Mesendoderm (in vitro differentiated cells): ENCODE data around the gene PLPP4.
A peak's percentile ranks its signal among the peaks of the same experiment; 100 is the strongest.

ENCODE experiments used
- DNase-seq: peaks from one replicate; pipeline ENCODE4 v3.0.0; 2013
- H2AK5ac ChIP-seq: 2 replicates; pipeline ENCODE4 v1.6.1; 2013; ENCODE audit warnings: low read length, inconsistent platforms
- H2BK120ac ChIP-seq: 2 replicates; pipeline ENCODE4 v1.6.1; 2013; ENCODE audit warnings: low read depth, mild to moderate bottlenecking, low read length, moderate library complexity, mixed read lengths
- H2BK15ac ChIP-seq: replicated peaks from 2 replicates; pipeline ENCODE4 v1.6.1; 2013; ENCODE audit warnings: low read depth, mild to moderate bottlenecking, moderate library complexity
- H2BK5ac ChIP-seq: 2 replicates; pipeline ENCODE4 v1.6.1; 2013; ENCODE audit warnings: low read length, inconsistent platforms
- H3K18ac ChIP-seq: 2 replicates; pipeline ENCODE4 v1.6.1; 2013; ENCODE audit warnings: mild to moderate bottlenecking, low read length, mixed read lengths
- H3K23ac ChIP-seq: one replicate; pipeline ENCODE4 v1.6.1; 2013; ENCODE audit warnings: low read length
- H3K27ac ChIP-seq: 2 replicates; pipeline ENCODE4 v1.5.1; 2013; ENCODE audit warnings: low read depth, mild to moderate bottlenecking, inconsistent platforms, low read length, moderate library complexity
- H3K27me3 ChIP-seq: 2 replicates; pipeline ENCODE4 v1.6.1; 2013; ENCODE audit warnings: low read length, control low read depth, mild to moderate bottlenecking, inconsistent platforms; ENCODE audit not compliant: insufficient read depth, poor library complexity
- H3K36me3 ChIP-seq: 2 replicates; pipeline ENCODE4 v1.6.1; 2013; ENCODE audit warnings: low read length, inconsistent platforms; ENCODE audit not compliant: control insufficient read depth, insufficient read depth
- H3K4ac ChIP-seq: one replicate; pipeline ENCODE4 v1.6.1; 2013; ENCODE audit warnings: low read depth, mild to moderate bottlenecking, low read length, moderate library complexity
- H3K4me1 ChIP-seq: 2 replicates; pipeline ENCODE4 v1.6.1; 2013; ENCODE audit warnings: low read depth, low read length, inconsistent platforms; ENCODE audit not compliant: control insufficient read depth
- H3K4me2 ChIP-seq: 2 replicates; pipeline ENCODE4 v1.6.1; 2013; ENCODE audit warnings: low read length
- H3K4me3 ChIP-seq: 2 replicates; pipeline ENCODE4 v1.5.1; 2013; ENCODE audit warnings: mild to moderate bottlenecking, low read length
- H3K56ac ChIP-seq: one replicate; pipeline ENCODE4 v1.6.1; 2013; ENCODE audit warnings: low read length
- H3K79me1 ChIP-seq: 2 replicates; pipeline ENCODE4 v1.6.1; 2013; ENCODE audit warnings: low read length, inconsistent platforms
- H3K79me2 ChIP-seq: 2 replicates; pipeline ENCODE4 v1.6.1; 2013; ENCODE audit warnings: mild to moderate bottlenecking, low read length; ENCODE audit not compliant: control insufficient read depth, insufficient read depth
- H3K9ac ChIP-seq: 2 replicates; pipeline ENCODE4 v1.6.1; 2013; ENCODE audit warnings: low read length, inconsistent platforms
- H4K5ac ChIP-seq: one replicate; pipeline ENCODE4 v1.6.1; 2013; ENCODE audit warnings: low read length
- H4K8ac ChIP-seq: one replicate; pipeline ENCODE4 v1.6.1; 2013; ENCODE audit warnings: low read depth, mild to moderate bottlenecking, control low read depth, low read length, moderate library complexity
- WGBS: extraction: QIAGEN DNeasy Blood & Tissue Kit; methylation state at CpG from one replicate; pipeline ENCODE4 v1.1.7; 2013; ENCODE audit warnings: low lambda C conversion rate, missing lambda C conversion rate; ENCODE audit not compliant: insufficient coverage; ENCODE audit errors: extremely low coverage; 5-methylcytosine and 5-hydroxymethylcytosine counted together

Gene PLPP4

GRCh38 chr10:120421250-120421649 is 35.8 kb upstream of the PLPP4 start:
- Histone ChIP-seq H3K4ac (no peak overlapping the region), H3K27ac (no peak overlapping the region), H3K4me1 (peaks cover under 1% of the 10 kb centered on the region), H2BK5ac (no peak overlapping the region), H2BK15ac (no peak overlapping the region), H3K4me3 (no peak overlapping the region), H4K8ac (no peak overlapping the region), H3K79me2 (no peaks in the 10 kb centered on the region), H3K27me3 (no peaks in the 10 kb centered on the region), H3K18ac (no peak overlapping the region), H2AK5ac (no peak overlapping the region), H3K56ac (no peak overlapping the region), H3K23ac (no peak overlapping the region), H4K5ac (no peak overlapping the region), H2BK120ac (no peak overlapping the region), H3K79me1 (no peaks in the 10 kb centered on the region), H3K36me3 (no peaks in the 10 kb centered on the region), H3K9ac (no peak overlapping the region), H3K4me2 (no peak overlapping the region)
- DNase-seq, result no peak
- WGBS, result no CpG with 5 or more reads among the region's 2 CpGs

- Histone ChIP-seq H2BK15ac (no peak overlapping the region), H3K18ac (no peak overlapping the region), H3K9ac (no peak overlapping the region), H3K4me2 (no peak overlapping the region), H3K36me3 (no peaks in the 10 kb centered on the region), H3K79me1 (no peaks in the 10 kb centered on the region), H3K4me1 (no peaks in the 10 kb centered on the region), H4K8ac (no peak overlapping the region), H4K5ac (no peak overlapping the region), H3K4me3 (no peak overlapping the region), H2BK5ac (no peak overlapping the region), H3K23ac (no peak overlapping the region), H3K79me2 (no peaks in the 10 kb centered on the region), H3K4ac (no peak overlapping the region), H3K27ac (no peak overlapping the region), H3K27me3 (no peaks in the 10 kb centered on the region), H2BK120ac (no peak overlapping the region), H3K56ac (no peak overlapping the region), H2AK5ac (no peak overlapping the region)
- no CpG with 5 or more reads among the region's 7 CpGs for WGBS
- DNase-seq, result peak; percentile 42
Measured at GRCh38 chr10:120422457-120422856, 34.6 kb upstream of the PLPP4 start.

GRCh38 chr10:120423431-120424197 is 33.4 kb upstream of the PLPP4 start:
- Histone ChIP-seq H3K56ac (no peak overlapping the region), H3K23ac (no peak overlapping the region), H3K79me2 (no peaks in the 10 kb centered on the region), H3K36me3 (no peaks in the 10 kb centered on the region), H3K79me1 (no peaks in the 10 kb centered on the region), H3K27ac (no peak overlapping the region), H3K4me3 (no peak overlapping the region), H2BK5ac (no peak overlapping the region), H4K5ac (no peak overlapping the region), H3K4ac (no peak overlapping the region), H4K8ac (no peak overlapping the region), H3K18ac (no peak overlapping the region), H2BK120ac (no peak overlapping the region), H2BK15ac (no peak overlapping the region), H2AK5ac (no peak overlapping the region), H3K27me3 (no peaks in the 10 kb centered on the region), H3K4me1 (no peaks in the 10 kb centered on the region), H3K4me2 (no peak overlapping the region), H3K9ac (no peak overlapping the region)
- peak; percentile 63 for DNase-seq
- no CpG with 5 or more reads among the region's 8 CpGs for WGBS

DNA sequence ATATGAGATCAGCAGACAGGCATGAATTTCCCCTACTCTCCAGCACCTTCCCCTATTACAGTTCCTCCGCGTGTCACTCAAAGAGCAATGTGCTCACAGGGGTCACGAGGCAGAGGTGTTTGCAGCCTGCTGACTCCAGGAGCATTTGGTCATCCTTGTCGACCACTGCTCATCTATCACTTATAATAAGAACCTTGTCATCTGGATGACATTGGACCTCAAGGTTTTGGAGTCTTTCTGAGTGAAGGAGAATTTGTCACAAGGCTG is 32.9 kb upstream of the PLPP4 start:
- H2BK5ac ChIP-seq, result no peak overlapping the region
- H2BK15ac ChIP-seq, result no peak overlapping the region
- H3K79me2 ChIP-seq, result no peaks in the 10 kb centered on the region
- no peak overlapping the region for H2BK120ac ChIP-seq
- no peak overlapping the region for H3K27ac ChIP-seq
- no peaks in the 10 kb centered on the region for H3K79me1 ChIP-seq
- no peak overlapping the region for H4K5ac ChIP-seq
- H3K4me2 ChIP-seq, result no peak overlapping the region
- no peak overlapping the region for H3K23ac ChIP-seq
- H3K36me3 ChIP-seq, result no peaks in the 10 kb centered on the region
- H3K56ac ChIP-seq, result no peak overlapping the region
- H3K9ac ChIP-seq, result no peak overlapping the region
- no peak overlapping the region for H3K4me3 ChIP-seq
- no peak overlapping the region for H2AK5ac ChIP-seq
- H3K4ac ChIP-seq, result no peak overlapping the region
- H3K4me1 ChIP-seq, result no peaks in the 10 kb centered on the region
- no peak overlapping the region for H4K8ac ChIP-seq
- WGBS, result no CpG with 5 or more reads among the region's 4 CpGs
- no peaks in the 10 kb centered on the region for H3K27me3 ChIP-seq
- no peak for DNase-seq
- H3K18ac ChIP-seq, result no peak overlapping the region

DNA sequence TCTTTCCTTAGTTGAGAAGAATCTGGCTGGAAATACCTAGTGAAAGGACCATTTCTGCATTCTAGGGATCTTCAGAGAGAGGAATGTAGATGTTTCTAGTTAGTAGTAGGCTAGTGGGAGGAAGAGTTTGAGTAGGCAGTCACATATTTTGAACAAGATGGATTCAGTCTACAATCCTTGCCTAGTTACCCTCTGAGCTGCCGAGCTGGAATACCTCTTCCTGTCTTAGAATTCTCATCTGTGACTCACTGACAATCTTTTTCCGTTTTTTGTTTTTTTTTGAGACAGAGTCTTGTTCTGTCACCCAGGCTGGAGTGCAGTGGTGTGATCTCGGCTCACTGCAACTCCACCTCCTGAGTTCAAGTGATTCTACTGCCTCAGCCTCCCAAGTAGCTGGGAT is 30.7 kb upstream of the PLPP4 start:
- Histone ChIP-seq H2BK15ac (no peak overlapping the region), H3K4me1 (no peaks in the 10 kb centered on the region), H3K56ac (no peak overlapping the region), H3K4me2 (no peak overlapping the region), H3K27me3 (no peaks in the 10 kb centered on the region), H3K4me3 (no peak overlapping the region), H3K79me1 (no peaks in the 10 kb centered on the region), H3K36me3 (no peaks in the 10 kb centered on the region), H3K18ac (no peak overlapping the region), H2BK120ac (no peak overlapping the region), H3K4ac (no peak overlapping the region), H4K8ac (no peak overlapping the region), H2BK5ac (no peak overlapping the region), H4K5ac (no peak overlapping the region), H2AK5ac (no peak overlapping the region), H3K79me2 (no peaks in the 10 kb centered on the region), H3K23ac (no peak overlapping the region), H3K9ac (no peak overlapping the region), H3K27ac (no peak overlapping the region)
- no peak for DNase-seq
- WGBS, result no CpG with 5 or more reads among the region's 3 CpGs

DNA sequence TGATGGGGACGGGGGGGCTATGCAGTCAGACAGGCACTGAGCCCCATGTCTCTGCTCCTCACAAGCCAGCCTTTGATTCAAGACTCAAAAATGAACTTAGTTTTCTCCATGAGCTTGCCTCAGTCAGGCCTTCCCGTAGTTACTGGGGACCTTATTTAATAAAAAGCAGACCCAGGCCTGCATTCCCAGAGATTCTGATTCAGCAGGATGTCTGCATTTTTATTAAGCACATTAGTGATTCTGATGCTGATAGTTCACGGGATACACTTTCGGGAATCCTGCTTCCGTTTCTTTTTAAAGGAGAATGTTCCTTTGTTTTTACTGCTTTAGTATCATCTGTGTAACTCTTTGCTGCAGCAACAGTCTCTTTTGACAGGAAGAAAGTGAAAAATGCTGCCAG is 28.3 kb upstream of the PLPP4 start:
- H3K27ac ChIP-seq, result no peak overlapping the region
- WGBS, result no CpG with 5 or more reads among the region's 5 CpGs

More for the DNA sequence above, 28.3 kb upstream of the PLPP4 start:
- Histone ChIP-seq H2BK120ac (no peak overlapping the region), H2BK5ac (no peak overlapping the region), H3K23ac (no peak overlapping the region), H3K56ac (no peak overlapping the region), H3K36me3 (no peaks in the 10 kb centered on the region), H3K18ac (no peak overlapping the region), H3K4me3 (no peak overlapping the region), H4K8ac (no peak overlapping the region), H3K4ac (no peak overlapping the region), H3K4me2 (no peak overlapping the region), H2AK5ac (no peak overlapping the region), H4K5ac (no peak overlapping the region), H2BK15ac (no peak overlapping the region), H3K79me2 (no peaks in the 10 kb centered on the region), H3K4me1 (no peaks in the 10 kb centered on the region), H3K27me3 (no peaks in the 10 kb centered on the region), H3K79me1 (no peaks in the 10 kb centered on the region), H3K9ac (no peak overlapping the region)
- no peak for DNase-seq
